GM23338 (cell line): ENCODE data around the gene GPR37.

Source experiments
- CREB1 ChIP-seq: fragments of 250-450 bp; sonication (Bioruptor Pico); IDR thresholded peaks from 2 replicates; pipeline ENCODE4 v1.5.0; 2020; ENCODE audit warnings: low read depth, mild to moderate bottlenecking, moderate library complexity
- EZH2 ChIP-seq: fragments of 200-600 bp; sonication (generic); IDR thresholded peaks from one replicate; pipeline ENCODE4 v1.8.0; 2017; ENCODE audit warnings: antibody characterized with exemption, mild to moderate bottlenecking, low read depth; ENCODE audit not compliant: unreplicated experiment
- EZH2phosphoT487 ChIP-seq: fragments of 200-600 bp; sonication (generic); IDR thresholded peaks from one replicate; pipeline ENCODE4 v1.8.1; 2018; ENCODE audit warnings: antibody characterized with exemption; ENCODE audit not compliant: unreplicated experiment
- NANOG ChIP-seq: IDR thresholded peaks from 2 replicates; pipeline ENCODE4 v1.6.1; 2016; ENCODE audit warnings: antibody characterized with exemption, borderline replicate concordance
- POLR2AphosphoS5 ChIP-seq: IDR thresholded peaks from 2 replicates; pipeline ENCODE4 v1.6.1; 2016; ENCODE audit warnings: antibody characterized with exemption, low read depth
- STAT1 ChIP-seq: IDR thresholded peaks from one replicate; pipeline ENCODE4 v1.6.1; 2016; ENCODE audit warnings: antibody characterized with exemption; ENCODE audit not compliant: unreplicated experiment
- ZNF114 ChIP-seq: fragments of 250-450 bp; sonication (Bioruptor Pico); IDR thresholded peaks from 2 replicates; pipeline ENCODE4 v1.5.0; 2020; ENCODE audit warnings: mild to moderate bottlenecking, moderate library complexity
- TF ChIP-seq, protein P1 (sequence below), 2 experiments: fragments of 200-600 bp in 1 of 2; sonication (generic) in 1 of 2; conservative IDR thresholded peaks; 2 replicates each; pipeline versions ENCODE4 v1.5.1 to v1.6.1; 2016 to 2017; ENCODE audit warnings: antibody characterized with exemption in 2 of 2, low read depth in 2 of 2, mild to moderate bottlenecking in 2 of 2, moderate library complexity in 1 of 2
- TF ChIP-seq, protein P2 (sequence below): IDR thresholded peaks from one replicate; pipeline ENCODE4 v1.6.1; 2018; ENCODE audit warnings: antibody characterized with exemption; ENCODE audit not compliant: unreplicated experiment
- TF ChIP-seq, protein P3 (sequence below): IDR thresholded peaks from 2 replicates; pipeline ENCODE4 v1.6.1; 2016; ENCODE audit warnings: antibody characterized with exemption
- TF ChIP-seq, protein P4 (sequence below): fragments of 250-450 bp; sonication (Bioruptor Pico); IDR thresholded peaks from 2 replicates; pipeline ENCODE4 v1.5.0; 2020; ENCODE audit warnings: mild to moderate bottlenecking, moderate library complexity

DNA sequence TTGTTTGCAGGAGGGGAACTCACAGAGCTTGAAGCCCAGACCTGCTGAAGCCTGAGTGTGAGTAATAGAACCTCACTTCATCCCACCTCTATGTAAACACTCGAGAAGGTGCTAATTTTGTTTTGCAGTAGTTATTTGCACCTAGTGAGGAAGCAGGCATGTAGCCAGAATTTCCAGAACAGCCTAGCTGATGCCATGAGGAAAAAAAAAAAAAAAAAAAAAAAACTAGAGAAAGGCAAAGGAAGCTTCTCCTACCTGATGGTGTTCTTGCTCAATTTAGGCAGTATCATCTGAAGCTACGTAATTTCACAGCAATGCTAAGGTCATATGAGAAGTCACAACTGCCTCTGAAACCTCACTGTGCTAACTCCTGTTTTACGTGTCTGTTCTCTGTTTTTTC is 13.6 kb upstream of the GPR37 start:
- TF ChIP-seq, protein P1, sequence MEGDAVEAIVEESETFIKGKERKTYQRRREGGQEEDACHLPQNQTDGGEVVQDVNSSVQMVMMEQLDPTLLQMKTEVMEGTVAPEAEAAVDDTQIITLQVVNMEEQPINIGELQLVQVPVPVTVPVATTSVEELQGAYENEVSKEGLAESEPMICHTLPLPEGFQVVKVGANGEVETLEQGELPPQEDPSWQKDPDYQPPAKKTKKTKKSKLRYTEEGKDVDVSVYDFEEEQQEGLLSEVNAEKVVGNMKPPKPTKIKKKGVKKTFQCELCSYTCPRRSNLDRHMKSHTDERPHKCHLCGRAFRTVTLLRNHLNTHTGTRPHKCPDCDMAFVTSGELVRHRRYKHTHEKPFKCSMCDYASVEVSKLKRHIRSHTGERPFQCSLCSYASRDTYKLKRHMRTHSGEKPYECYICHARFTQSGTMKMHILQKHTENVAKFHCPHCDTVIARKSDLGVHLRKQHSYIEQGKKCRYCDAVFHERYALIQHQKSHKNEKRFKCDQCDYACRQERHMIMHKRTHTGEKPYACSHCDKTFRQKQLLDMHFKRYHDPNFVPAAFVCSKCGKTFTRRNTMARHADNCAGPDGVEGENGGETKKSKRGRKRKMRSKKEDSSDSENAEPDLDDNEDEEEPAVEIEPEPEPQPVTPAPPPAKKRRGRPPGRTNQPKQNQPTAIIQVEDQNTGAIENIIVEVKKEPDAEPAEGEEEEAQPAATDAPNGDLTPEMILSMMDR (conservative IDR thresholded peaks at IDR 0.05; ENCODE audit: low read depth in 2 of 2), result no peak
- TF ChIP-seq POLR2AphosphoS5 (no peak), NANOG (no peak), EZH2phosphoT487 (no peak), STAT1 (no peak), EZH2 (no peak), CREB1 (CRISPR knock-in tag) (no peak), ZNF114 (CRISPR knock-in tag) (no peak)
- TF ChIP-seq, protein P2, sequence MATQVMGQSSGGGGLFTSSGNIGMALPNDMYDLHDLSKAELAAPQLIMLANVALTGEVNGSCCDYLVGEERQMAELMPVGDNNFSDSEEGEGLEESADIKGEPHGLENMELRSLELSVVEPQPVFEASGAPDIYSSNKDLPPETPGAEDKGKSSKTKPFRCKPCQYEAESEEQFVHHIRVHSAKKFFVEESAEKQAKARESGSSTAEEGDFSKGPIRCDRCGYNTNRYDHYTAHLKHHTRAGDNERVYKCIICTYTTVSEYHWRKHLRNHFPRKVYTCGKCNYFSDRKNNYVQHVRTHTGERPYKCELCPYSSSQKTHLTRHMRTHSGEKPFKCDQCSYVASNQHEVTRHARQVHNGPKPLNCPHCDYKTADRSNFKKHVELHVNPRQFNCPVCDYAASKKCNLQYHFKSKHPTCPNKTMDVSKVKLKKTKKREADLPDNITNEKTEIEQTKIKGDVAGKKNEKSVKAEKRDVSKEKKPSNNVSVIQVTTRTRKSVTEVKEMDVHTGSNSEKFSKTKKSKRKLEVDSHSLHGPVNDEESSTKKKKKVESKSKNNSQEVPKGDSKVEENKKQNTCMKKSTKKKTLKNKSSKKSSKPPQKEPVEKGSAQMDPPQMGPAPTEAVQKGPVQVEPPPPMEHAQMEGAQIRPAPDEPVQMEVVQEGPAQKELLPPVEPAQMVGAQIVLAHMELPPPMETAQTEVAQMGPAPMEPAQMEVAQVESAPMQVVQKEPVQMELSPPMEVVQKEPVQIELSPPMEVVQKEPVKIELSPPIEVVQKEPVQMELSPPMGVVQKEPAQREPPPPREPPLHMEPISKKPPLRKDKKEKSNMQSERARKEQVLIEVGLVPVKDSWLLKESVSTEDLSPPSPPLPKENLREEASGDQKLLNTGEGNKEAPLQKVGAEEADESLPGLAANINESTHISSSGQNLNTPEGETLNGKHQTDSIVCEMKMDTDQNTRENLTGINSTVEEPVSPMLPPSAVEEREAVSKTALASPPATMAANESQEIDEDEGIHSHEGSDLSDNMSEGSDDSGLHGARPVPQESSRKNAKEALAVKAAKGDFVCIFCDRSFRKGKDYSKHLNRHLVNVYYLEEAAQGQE, result no peak
- TF ChIP-seq, protein P3, sequence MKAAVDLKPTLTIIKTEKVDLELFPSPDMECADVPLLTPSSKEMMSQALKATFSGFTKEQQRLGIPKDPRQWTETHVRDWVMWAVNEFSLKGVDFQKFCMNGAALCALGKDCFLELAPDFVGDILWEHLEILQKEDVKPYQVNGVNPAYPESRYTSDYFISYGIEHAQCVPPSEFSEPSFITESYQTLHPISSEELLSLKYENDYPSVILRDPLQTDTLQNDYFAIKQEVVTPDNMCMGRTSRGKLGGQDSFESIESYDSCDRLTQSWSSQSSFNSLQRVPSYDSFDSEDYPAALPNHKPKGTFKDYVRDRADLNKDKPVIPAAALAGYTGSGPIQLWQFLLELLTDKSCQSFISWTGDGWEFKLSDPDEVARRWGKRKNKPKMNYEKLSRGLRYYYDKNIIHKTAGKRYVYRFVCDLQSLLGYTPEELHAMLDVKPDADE, result no peak
- TF ChIP-seq, protein P4, sequence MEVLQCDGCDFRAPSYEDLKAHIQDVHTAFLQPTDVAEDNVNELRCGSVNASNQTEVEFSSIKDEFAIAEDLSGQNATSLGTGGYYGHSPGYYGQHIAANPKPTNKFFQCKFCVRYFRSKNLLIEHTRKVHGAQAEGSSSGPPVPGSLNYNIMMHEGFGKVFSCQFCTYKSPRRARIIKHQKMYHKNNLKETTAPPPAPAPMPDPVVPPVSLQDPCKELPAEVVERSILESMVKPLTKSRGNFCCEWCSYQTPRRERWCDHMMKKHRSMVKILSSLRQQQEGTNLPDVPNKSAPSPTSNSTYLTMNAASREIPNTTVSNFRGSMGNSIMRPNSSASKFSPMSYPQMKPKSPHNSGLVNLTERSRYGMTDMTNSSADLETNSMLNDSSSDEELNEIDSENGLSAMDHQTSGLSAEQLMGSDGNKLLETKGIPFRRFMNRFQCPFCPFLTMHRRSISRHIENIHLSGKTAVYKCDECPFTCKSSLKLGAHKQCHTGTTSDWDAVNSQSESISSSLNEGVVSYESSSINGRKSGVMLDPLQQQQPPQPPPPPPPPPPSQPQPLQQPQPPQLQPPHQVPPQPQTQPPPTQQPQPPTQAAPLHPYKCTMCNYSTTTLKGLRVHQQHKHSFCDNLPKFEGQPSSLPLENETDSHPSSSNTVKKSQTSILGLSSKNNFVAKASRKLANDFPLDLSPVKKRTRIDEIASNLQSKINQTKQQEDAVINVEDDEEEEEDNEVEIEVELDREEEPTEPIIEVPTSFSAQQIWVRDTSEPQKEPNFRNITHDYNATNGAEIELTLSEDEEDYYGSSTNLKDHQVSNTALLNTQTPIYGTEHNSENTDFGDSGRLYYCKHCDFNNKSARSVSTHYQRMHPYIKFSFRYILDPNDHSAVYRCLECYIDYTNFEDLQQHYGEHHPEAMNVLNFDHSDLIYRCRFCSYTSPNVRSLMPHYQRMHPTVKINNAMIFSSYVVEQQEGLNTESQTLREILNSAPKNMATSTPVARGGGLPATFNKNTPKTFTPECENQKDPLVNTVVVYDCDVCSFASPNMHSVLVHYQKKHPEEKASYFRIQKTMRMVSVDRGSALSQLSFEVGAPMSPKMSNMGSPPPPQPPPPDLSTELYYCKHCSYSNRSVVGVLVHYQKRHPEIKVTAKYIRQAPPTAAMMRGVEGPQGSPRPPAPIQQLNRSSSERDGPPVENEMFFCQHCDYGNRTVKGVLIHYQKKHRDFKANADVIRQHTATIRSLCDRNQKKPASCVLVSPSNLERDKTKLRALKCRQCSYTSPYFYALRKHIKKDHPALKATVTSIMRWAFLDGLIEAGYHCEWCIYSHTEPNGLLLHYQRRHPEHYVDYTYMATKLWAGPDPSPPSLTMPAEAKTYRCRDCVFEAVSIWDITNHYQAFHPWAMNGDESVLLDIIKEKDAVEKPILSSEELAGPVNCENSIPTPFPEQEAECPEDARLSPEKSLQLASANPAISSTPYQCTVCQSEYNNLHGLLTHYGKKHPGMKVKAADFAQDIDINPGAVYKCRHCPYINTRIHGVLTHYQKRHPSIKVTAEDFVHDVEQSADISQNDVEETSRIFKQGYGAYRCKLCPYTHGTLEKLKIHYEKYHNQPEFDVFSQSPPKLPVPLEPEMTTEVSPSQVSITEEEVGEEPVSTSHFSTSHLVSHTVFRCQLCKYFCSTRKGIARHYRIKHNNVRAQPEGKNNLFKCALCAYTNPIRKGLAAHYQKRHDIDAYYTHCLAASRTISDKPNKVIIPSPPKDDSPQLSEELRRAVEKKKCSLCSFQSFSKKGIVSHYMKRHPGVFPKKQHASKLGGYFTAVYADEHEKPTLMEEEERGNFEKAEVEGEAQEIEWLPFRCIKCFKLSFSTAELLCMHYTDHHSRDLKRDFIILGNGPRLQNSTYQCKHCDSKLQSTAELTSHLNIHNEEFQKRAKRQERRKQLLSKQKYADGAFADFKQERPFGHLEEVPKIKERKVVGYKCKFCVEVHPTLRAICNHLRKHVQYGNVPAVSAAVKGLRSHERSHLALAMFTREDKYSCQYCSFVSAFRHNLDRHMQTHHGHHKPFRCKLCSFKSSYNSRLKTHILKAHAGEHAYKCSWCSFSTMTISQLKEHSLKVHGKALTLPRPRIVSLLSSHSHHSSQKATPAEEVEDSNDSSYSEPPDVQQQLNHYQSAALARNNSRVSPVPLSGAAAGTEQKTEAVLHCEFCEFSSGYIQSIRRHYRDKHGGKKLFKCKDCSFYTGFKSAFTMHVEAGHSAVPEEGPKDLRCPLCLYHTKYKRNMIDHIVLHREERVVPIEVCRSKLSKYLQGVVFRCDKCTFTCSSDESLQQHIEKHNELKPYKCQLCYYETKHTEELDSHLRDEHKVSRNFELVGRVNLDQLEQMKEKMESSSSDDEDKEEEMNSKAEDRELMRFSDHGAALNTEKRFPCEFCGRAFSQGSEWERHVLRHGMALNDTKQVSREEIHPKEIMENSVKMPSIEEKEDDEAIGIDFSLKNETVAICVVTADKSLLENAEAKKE (CRISPR knock-in tag), result no peak
